Astrocyte (in vitro differentiated cells and primary cell): Measurements from ENCODE around the gene ARID3C. TPM values are rescaled to one million over a fixed set of nuclear protein-coding genes. Genes with fewer than 3 reads are reported as not detected.

Experiments used
- DNase-seq: peaks from one replicate; pipeline ENCODE4 v3.0.0-alpha.2; 2010; ENCODE audit warnings: low read depth
- FAIRE-seq: peaks from 2 replicates; lab custom pipeline; 2011; peaks lifted over from hg19 to GRCh38; lab: Jason Lieb, UNC
- H2AFZ ChIP-seq: 2 replicates; pipeline ENCODE4 v1.6.0; 2012; ENCODE audit warnings: low read depth, low read length, inconsistent platforms
- H3K27ac ChIP-seq: 2 replicates; pipeline ENCODE4 v1.5.1; 2011; ENCODE audit warnings: low read depth, low read length, inconsistent platforms
- H3K27me3 ChIP-seq: 2 replicates; pipeline ENCODE4 v1.6.0; 2011; ENCODE audit warnings: low read length, inconsistent platforms; ENCODE audit not compliant: insufficient read depth
- H3K36me3 ChIP-seq: 2 replicates; pipeline ENCODE4 v1.5.1; 2011; ENCODE audit warnings: low read length, inconsistent platforms; ENCODE audit not compliant: insufficient read depth
- H3K4me1 ChIP-seq: 2 replicates; pipeline ENCODE4 v1.5.1; 2011; ENCODE audit warnings: low read length, inconsistent platforms; ENCODE audit not compliant: insufficient read depth
- H3K4me2 ChIP-seq: 2 replicates; pipeline ENCODE4 v1.6.0; 2012; ENCODE audit warnings: low read length, inconsistent platforms
- H3K4me3 ChIP-seq: 2 replicates; pipeline ENCODE4 v1.5.1; 2011; ENCODE audit warnings: low read depth, mild to moderate bottlenecking, low read length, inconsistent platforms; ENCODE audit not compliant: insufficient read depth
- H3K79me2 ChIP-seq: 2 replicates; pipeline ENCODE4 v1.6.0; 2012; ENCODE audit warnings: mild to moderate bottlenecking, low read length, inconsistent platforms; ENCODE audit not compliant: insufficient read depth
- H3K9ac ChIP-seq: 2 replicates; pipeline ENCODE4 v1.6.0; 2012; ENCODE audit warnings: mild to moderate bottlenecking, low read length, inconsistent platforms
- H3K9me3 ChIP-seq: 2 replicates; pipeline ENCODE4 v1.5.1; 2012; ENCODE audit warnings: low read depth, mild to moderate bottlenecking, low read length, inconsistent platforms; ENCODE audit not compliant: insufficient read depth
- H4K20me1 ChIP-seq: 2 replicates; pipeline ENCODE4 v1.6.0; 2012; ENCODE audit warnings: low read length, inconsistent platforms; ENCODE audit not compliant: insufficient read depth
- H3K27ac Mint-ChIP-seq: one replicate; pipeline ENCODE4 v1.8.0; 2021; ENCODE audit warnings: mild to moderate bottlenecking, mixed read lengths; ENCODE audit not compliant: unreplicated experiment
- H3K27me3 Mint-ChIP-seq: one replicate; pipeline ENCODE4 v1.8.0; 2021; ENCODE audit warnings: low read depth, mixed read lengths; ENCODE audit not compliant: unreplicated experiment
- H3K36me3 Mint-ChIP-seq: one replicate; pipeline ENCODE4 v1.8.0; 2021; ENCODE audit warnings: low read depth, mixed read lengths; ENCODE audit not compliant: unreplicated experiment
- H3K4me1 Mint-ChIP-seq: one replicate; pipeline ENCODE4 v1.8.0; 2021; ENCODE audit warnings: low read depth, mixed read lengths; ENCODE audit not compliant: unreplicated experiment
- H3K4me3 Mint-ChIP-seq: one replicate; pipeline ENCODE4 v1.8.0; 2021; ENCODE audit warnings: mild to moderate bottlenecking, moderate library complexity, mixed read lengths; ENCODE audit not compliant: unreplicated experiment
- H3K9me3 Mint-ChIP-seq: one replicate; pipeline ENCODE4 v1.8.0; 2021; ENCODE audit warnings: mild to moderate bottlenecking, mixed read lengths; ENCODE audit not compliant: unreplicated experiment
- CTCF ChIP-seq: IDR thresholded peaks from 2 replicates; pipeline ENCODE4 v1.5.1; 2011; ENCODE audit warnings: low read depth, mild to moderate bottlenecking, inconsistent platforms, low read length, moderate library complexity; ENCODE audit not compliant: insufficient read depth
- EZH2 ChIP-seq: IDR thresholded peaks from 2 replicates; pipeline ENCODE4 v1.6.1; 2012; ENCODE audit warnings: mild to moderate bottlenecking, low read length, inconsistent platforms; ENCODE audit not compliant: insufficient read depth
- total RNA-seq: library from RNA; stranded (reverse); gene quantifications from 2 replicates; pipeline ENCODE4 v1.2.1, GENCODE V29; 2021

Gene ARID3C
- total RNA-seq, 1 donor from 2014 or later, result 0.16 TPM

- Histone ChIP-seq H3K4me2 (no peak overlapping the region), H4K20me1 (peaks cover 21% of the 10 kb centered on the region), H3K27ac (no peak overlapping the region), H3K9me3 (no peaks in the 10 kb centered on the region), H3K36me3 (no peaks in the 10 kb centered on the region), H3K4me3 (no peak overlapping the region), H3K4me1 (peaks cover 7% of the 10 kb centered on the region), H2AFZ (no peak overlapping the region), H3K79me2 (peaks cover 14% of the 10 kb centered on the region), H3K27me3 (no peaks in the 10 kb centered on the region), H3K9ac (no peak overlapping the region)
- Mint-ChIP-seq H3K4me3 (no peak overlapping the region), H3K36me3 (peaks cover 24% of the 10 kb centered on the region), H3K9me3 (peaks cover 5% of the 10 kb centered on the region), H3K4me1 (no peaks in the 10 kb centered on the region), H3K27ac (no peak overlapping the region), H3K27me3 (no peaks in the 10 kb centered on the region)
- no peak for TF ChIP-seq EZH2
- no peak for TF ChIP-seq CTCF
- FAIRE-seq (no peak), DNase-seq (no peak)
Measured at GRCh38 chr9:34669809-34670562, 41.1 kb upstream of the ARID3C start.

- DNase-seq, result peak; percentile 87
- Histone ChIP-seq H3K79me2 (peaks cover 14% of the 10 kb centered on the region), H2AFZ (peak overlapping the region; percentile 95), H4K20me1 (peaks cover 17% of the 10 kb centered on the region), H3K27me3 (no peaks in the 10 kb centered on the region), H3K4me1 (peaks cover 12% of the 10 kb centered on the region), H3K9ac (peak overlapping the region; percentile 96), H3K4me2 (peak overlapping the region; percentile 99), H3K36me3 (no peaks in the 10 kb centered on the region), H3K9me3 (no peaks in the 10 kb centered on the region), H3K27ac (peak overlapping the region; percentile 94), H3K4me3 (peak overlapping the region; percentile 89)
- H3K27me3 Mint-ChIP-seq, result no peaks in the 10 kb centered on the region
- peaks cover 2% of the 10 kb centered on the region for H3K4me1 Mint-ChIP-seq
- peak; percentile 90 for FAIRE-seq
- TF ChIP-seq CTCF, result no peak
- no peak for TF ChIP-seq EZH2
- H3K4me3 Mint-ChIP-seq, result peak overlapping the region; percentile 89
- peaks cover 4% of the 10 kb centered on the region for H3K9me3 Mint-ChIP-seq
- peak overlapping the region; percentile 90 for H3K27ac Mint-ChIP-seq
- H3K36me3 Mint-ChIP-seq, result peaks cover 34% of the 10 kb centered on the region
Measured at GRCh38 chr9:34665381-34666250, 36.8 kb upstream of the ARID3C start.
